Transverse colon (tissue), 4 donors: ENCODE results near the gene SPX. TPM values are rescaled to one million over a fixed set of nuclear protein-coding genes. Genes with fewer than 3 reads are reported as not detected.

ENCODE experiments used
- DNase-seq: peaks from one replicate; pipeline ENCODE4 v3.0.0-alpha.2; 2019
- H3K27ac ChIP-seq, 4 donors: fragments of 200-600 bp; sonication (generic); 2 replicates each; pipeline ENCODE4 v1.5.1; 2016 to 2018; ENCODE audit warnings: inconsistent platforms in 4 of 4
- H3K27me3 ChIP-seq: fragments of 200-600 bp; sonication (generic); 2 replicates; pipeline ENCODE4 v1.5.1; 2017; ENCODE audit warnings: inconsistent platforms
- H3K36me3 ChIP-seq, 4 donors: fragments of 200-600 bp; sonication (generic); 2 replicates each; pipeline ENCODE4 v1.5.1; 2017 to 2019; ENCODE audit warnings: inconsistent platforms in 4 of 4
- H3K4me1 ChIP-seq, 4 donors: fragments of 200-600 bp; sonication (generic); 2 replicates each; pipeline ENCODE4 v1.5.1; 2017 to 2020; ENCODE audit warnings: inconsistent platforms in 4 of 4
- H3K4me3 ChIP-seq, 4 donors: fragments of 200-600 bp; sonication (generic); 1 replicate in 1 of 4; 2 replicates in 3 of 4; pipeline versions ENCODE4 v1.5.1 to v1.6.1; 2017 to 2019; ENCODE audit warnings: inconsistent platforms in 4 of 4
- H3K9me3 ChIP-seq, 2 donors: fragments of 200-600 bp; sonication (generic); 2 replicates each; pipeline ENCODE4 v1.5.1; 2017 to 2019; ENCODE audit warnings: inconsistent platforms in 2 of 2
- CTCF ChIP-seq, 5 experiments: fragments of 200-600 bp in 3 of 5; fragments of 450-650 bp in 2 of 5; sonication (generic) in 3 of 5; IDR thresholded peaks; 1 replicate in 2 of 5; 2 replicates in 3 of 5; pipeline ENCODE4 v1.5.1; 2016 to 2017; ENCODE audit warnings: antibody characterized with exemption in 5 of 5, inconsistent platforms in 3 of 5, mild to moderate bottlenecking in 2 of 5, moderate library complexity in 1 of 5
- EP300 ChIP-seq: sonication (generic); formaldehyde crosslinking; IDR thresholded peaks from one replicate; pipeline ENCODE4 v1.6.1; 2017; ENCODE audit warnings: antibody characterized with exemption, low read depth
- POLR2A ChIP-seq: fragments of 450-650 bp; IDR thresholded peaks from one replicate; pipeline ENCODE4 v1.6.1; 2016; ENCODE audit warnings: antibody characterized with exemption, mild to moderate bottlenecking, moderate library complexity
- POLR2AphosphoS5 ChIP-seq, 3 donors: sonication (generic); formaldehyde crosslinking; IDR thresholded peaks; one replicate each; pipeline ENCODE4 v1.6.1; 2016; ENCODE audit warnings: antibody characterized with exemption in 3 of 3
- WGBS, 2 donors: methylation state at CpG; one replicate each; pipeline ENCODE4 v1.1.5; 2018; ENCODE audit warnings: low coverage in 1 of 2; 5-methylcytosine and 5-hydroxymethylcytosine counted together
- in situ Hi-C, 4 donors: fragments of 200-750 bp; cut with MboI; loops; one replicate each; pipeline versions ENCODE4 v1.15.0 to v1.15.1; 2017; ENCODE audit warnings: low sequenced_read_pairs in 3 of 4, low pct_ligation_motif_present in 1 of 4, low pct_unique_long_range_greater_than_20kb in 1 of 4
- intact Hi-C: fragments of 100-400 bp; cut with DNase I; formaldehyde crosslinking; loops from one replicate; pipeline ENCODE4 v1.15.1; 2023; ENCODE audit warnings: low total_unique reads
- total RNA-seq, 4 donors: library from RNA; depleted of rRNA; stranded (reverse); fragments of >200 nt; gene quantifications; one replicate each; pipeline ENCODE4 v1.1.0, GENCODE V29; 2016

The SPX gene
- total RNA-seq, 4 donors from 2014 or later: not detected

GRCh38 chr12:21538061-21538653, 12.1 kb downstream of the SPX start:
- no peaks in the 10 kb centered on the region for H3K27me3 ChIP-seq
- no peaks in the 10 kb centered on the region for H3K36me3 ChIP-seq
- H3K9me3 ChIP-seq: no peaks in the 10 kb centered on the region
- no peak for DNase-seq
- intact Hi-C loops (no loop called here), in situ Hi-C loops (no loop called here)
- no peak overlapping the region for H3K4me3 ChIP-seq
- 87 to 92% methylated on average over 5 of the region's 5 CpGs for WGBS, 2 donors
- no peak overlapping the region for H3K27ac ChIP-seq
- TF ChIP-seq CTCF (IDR thresholded peaks at IDR 0.05) (no peak), POLR2A (no peak), POLR2AphosphoS5 (IDR thresholded peaks at IDR 0.05) (no peak), EP300 (no peak)
- no peaks in the 10 kb centered on the region for H3K4me1 ChIP-seq

GRCh38 chr12:21539797-21540196, 13.7 kb downstream of the SPX start:
- Histone ChIP-seq H3K9me3 (no peaks in the 10 kb centered on the region), H3K4me3 (no peak overlapping the region), H3K27ac (no peak overlapping the region), H3K4me1 (no peaks in the 10 kb centered on the region), H3K27me3 (no peaks in the 10 kb centered on the region), H3K36me3 (no peaks in the 10 kb centered on the region)
- intact Hi-C loops (no loop called here), in situ Hi-C loops (no loop called here)
- no peak for DNase-seq
- TF ChIP-seq POLR2AphosphoS5 (IDR thresholded peaks at IDR 0.05) (no peak), POLR2A (no peak), EP300 (no peak), CTCF (IDR thresholded peaks at IDR 0.05) (no peak)

- DNase-seq: no peak
- H3K27me3 ChIP-seq: no peaks in the 10 kb centered on the region
- H3K36me3 ChIP-seq: no peaks in the 10 kb centered on the region
- H3K4me3 ChIP-seq: no peak overlapping the region
- H3K9me3 ChIP-seq: no peaks in the 10 kb centered on the region
- no peaks in the 10 kb centered on the region for H3K4me1 ChIP-seq
- no peak for TF ChIP-seq POLR2AphosphoS5 (IDR thresholded peaks at IDR 0.05)
- no peak for TF ChIP-seq EP300
- no peak for TF ChIP-seq POLR2A
- no peak for TF ChIP-seq CTCF (IDR thresholded peaks at IDR 0.05)
- H3K27ac ChIP-seq: no peak overlapping the region
- 81 to 90% methylated on average over 3 to 6 of the region's 6 CpGs for WGBS, 2 donors
- intact Hi-C loops (no loop called here), in situ Hi-C loops (no loop called here)
Observed at GRCh38 chr12:21541773-21542172, 15.7 kb downstream of the SPX start.

DNA sequence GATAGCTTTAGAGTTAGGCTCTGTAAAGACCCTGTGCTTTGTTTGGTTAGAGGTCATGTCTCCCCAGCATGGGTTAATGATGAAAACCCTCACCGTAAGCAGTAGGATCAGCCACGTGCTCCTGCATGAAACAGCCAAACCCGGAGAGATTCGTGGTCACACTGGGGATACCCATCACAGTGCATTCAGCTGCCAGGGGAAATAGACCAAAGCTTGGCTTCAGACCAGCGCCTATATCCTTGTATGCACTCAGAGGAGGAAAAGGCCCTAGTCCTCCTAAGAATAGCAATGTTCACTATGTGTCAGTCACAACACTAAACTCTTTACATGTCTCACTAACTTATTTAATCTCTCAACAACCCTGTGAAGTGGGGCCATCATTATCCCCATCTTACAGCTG, 16.3 kb downstream of the SPX start:
- intact Hi-C loops: no loop called here
- Histone ChIP-seq H3K27ac (no peak overlapping the region), H3K9me3 (no peaks in the 10 kb centered on the region), H3K4me3 (no peak overlapping the region), H3K27me3 (no peaks in the 10 kb centered on the region), H3K4me1 (no peaks in the 10 kb centered on the region), H3K36me3 (no peaks in the 10 kb centered on the region)
- in situ Hi-C loops: no loop called here
- TF ChIP-seq CTCF (IDR thresholded peaks at IDR 0.05) (no peak), POLR2AphosphoS5 (IDR thresholded peaks at IDR 0.05) (no peak), POLR2A (no peak), EP300 (no peak)
- no peak for DNase-seq
- WGBS, 2 donors: 55% methylated on average over 5 of the region's 5 CpGs; no CpG with 5 or more reads in 1 of the 2 donors
